NB4 (cell line): Measurements from ENCODE around the gene SELENOH.

ENCODE experiments used
- DNase-seq: peaks from one replicate; pipeline ENCODE4 v3.0.0; 2010; ENCODE audit warnings: low read depth
- H3K4me3 ChIP-seq: one replicate; pipeline ENCODE4 v1.5.1; 2011; ENCODE audit warnings: mild to moderate bottlenecking, low read depth, low read length, moderate library complexity
- MYC ChIP-seq: IDR thresholded peaks from 2 replicates; pipeline ENCODE4 v1.6.1; 2011; ENCODE audit warnings: low read depth, low read length
- POLR2A ChIP-seq: IDR thresholded peaks from 2 replicates; pipeline ENCODE4 v1.6.1; 2011; ENCODE audit warnings: mild to moderate bottlenecking; ENCODE audit not compliant: insufficient read length; ENCODE audit errors: extremely low read depth
- TF ChIP-seq, protein P1 (sequence below): IDR thresholded peaks from 2 replicates; pipeline ENCODE4 v1.6.1; 2011; ENCODE audit warnings: low read depth, low read length
- TF ChIP-seq, protein P2 (sequence below): IDR thresholded peaks from one replicate; pipeline ENCODE4 v1.5.1; 2012; ENCODE audit warnings: low read depth, low read length

Gene SELENOH

DNA sequence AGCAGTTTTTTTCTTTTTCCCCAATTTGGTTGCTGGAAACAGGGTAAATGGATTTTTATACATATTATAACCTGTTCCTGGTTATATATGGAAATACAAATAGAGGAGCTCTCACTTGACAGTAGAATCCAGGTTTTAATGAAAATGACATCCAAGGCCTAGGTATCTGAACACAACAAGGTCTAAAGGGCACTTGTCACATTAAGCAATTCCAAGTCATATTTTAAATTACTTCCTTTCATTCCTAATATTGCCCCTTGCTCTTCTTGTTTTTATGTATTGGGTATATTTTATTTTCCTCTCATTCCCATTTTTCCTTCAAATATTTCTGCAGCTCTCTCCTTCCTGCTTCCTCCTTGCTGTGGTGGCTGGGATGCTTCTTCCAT, 47.4 kb downstream of the SELENOH start:
- no peak overlapping the region for H3K4me3 ChIP-seq
- no peak for DNase-seq
- TF ChIP-seq, protein P1, sequence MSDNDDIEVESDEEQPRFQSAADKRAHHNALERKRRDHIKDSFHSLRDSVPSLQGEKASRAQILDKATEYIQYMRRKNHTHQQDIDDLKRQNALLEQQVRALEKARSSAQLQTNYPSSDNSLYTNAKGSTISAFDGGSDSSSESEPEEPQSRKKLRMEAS = no peak
- TF ChIP-seq, protein P2, sequence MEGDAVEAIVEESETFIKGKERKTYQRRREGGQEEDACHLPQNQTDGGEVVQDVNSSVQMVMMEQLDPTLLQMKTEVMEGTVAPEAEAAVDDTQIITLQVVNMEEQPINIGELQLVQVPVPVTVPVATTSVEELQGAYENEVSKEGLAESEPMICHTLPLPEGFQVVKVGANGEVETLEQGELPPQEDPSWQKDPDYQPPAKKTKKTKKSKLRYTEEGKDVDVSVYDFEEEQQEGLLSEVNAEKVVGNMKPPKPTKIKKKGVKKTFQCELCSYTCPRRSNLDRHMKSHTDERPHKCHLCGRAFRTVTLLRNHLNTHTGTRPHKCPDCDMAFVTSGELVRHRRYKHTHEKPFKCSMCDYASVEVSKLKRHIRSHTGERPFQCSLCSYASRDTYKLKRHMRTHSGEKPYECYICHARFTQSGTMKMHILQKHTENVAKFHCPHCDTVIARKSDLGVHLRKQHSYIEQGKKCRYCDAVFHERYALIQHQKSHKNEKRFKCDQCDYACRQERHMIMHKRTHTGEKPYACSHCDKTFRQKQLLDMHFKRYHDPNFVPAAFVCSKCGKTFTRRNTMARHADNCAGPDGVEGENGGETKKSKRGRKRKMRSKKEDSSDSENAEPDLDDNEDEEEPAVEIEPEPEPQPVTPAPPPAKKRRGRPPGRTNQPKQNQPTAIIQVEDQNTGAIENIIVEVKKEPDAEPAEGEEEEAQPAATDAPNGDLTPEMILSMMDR = no peak
- no peak for TF ChIP-seq POLR2A

DNA sequence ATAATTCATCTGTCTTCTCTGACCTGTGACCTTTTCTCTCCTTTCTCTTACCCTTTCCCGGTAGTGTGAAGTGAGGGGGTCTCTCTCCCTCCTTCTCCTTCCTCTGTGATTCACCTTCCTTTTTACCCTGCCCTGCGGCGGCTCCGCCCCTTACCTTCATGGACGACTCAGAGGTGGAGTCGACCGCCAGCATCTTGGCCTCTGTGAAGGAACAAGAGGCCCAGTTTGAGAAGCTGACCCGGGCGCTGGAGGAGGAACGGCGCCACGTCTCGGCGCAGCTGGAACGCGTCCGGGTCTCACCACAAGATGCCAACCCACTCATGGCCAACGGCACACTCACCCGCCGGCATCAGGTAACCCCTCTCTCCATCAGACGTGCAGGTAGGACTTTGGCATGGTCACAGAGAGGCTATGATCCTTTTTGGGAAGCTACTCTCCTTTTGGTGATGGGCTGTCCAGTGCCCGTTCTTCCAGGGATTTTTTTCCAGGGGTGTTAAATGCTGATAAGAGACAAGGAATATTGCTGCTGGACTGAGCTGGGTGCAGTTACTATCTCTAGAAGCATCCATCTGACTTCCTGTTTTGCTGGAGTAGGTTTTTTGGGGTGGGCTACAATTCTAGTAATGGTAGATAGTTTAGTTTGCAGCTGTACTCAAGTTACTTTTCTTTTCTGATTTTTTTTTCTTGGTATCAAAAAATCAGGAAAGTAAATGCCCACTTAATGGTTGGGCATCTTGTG, 50.2 kb downstream of the SELENOH start:
- peak; percentile 15 for DNase-seq
- no peak overlapping the region for H3K4me3 ChIP-seq
- TF ChIP-seq, protein P1 = no peak
- TF ChIP-seq MYC (no peak), POLR2A (no peak)
- TF ChIP-seq, protein P2 = no peak

DNA sequence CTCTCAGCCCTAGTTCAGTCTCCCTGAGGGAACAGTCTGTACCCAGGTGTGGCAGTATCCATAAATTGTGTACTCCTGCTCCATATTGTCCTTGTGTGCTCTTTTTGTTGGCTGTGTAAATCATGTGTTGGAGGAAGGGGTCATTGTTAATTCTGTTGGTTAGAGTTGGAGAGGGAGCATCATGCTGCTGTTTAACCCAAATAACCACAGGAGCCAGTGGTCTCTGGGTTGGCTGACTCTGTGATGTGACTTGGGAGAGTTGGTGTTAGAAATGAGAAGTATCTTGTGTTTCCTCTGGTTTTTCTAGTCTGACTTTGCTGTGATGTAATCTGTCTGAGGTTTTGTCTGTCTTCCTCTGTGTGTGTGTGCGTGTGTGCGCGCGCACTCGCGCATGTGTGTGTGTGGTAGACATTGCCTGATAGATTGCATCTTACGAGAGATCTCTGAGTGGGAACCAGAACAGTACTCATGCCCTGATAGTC, 50.8 kb downstream of the SELENOH start:
- peak; percentile 98 for DNase-seq
- peak; percentile 59 for TF ChIP-seq POLR2A
- TF ChIP-seq, protein P2 = no peak
- TF ChIP-seq, protein P1 = peak; percentile 88
- peak; percentile 94 for TF ChIP-seq MYC
- H3K4me3 ChIP-seq = peak overlapping the region; percentile 49

DNA sequence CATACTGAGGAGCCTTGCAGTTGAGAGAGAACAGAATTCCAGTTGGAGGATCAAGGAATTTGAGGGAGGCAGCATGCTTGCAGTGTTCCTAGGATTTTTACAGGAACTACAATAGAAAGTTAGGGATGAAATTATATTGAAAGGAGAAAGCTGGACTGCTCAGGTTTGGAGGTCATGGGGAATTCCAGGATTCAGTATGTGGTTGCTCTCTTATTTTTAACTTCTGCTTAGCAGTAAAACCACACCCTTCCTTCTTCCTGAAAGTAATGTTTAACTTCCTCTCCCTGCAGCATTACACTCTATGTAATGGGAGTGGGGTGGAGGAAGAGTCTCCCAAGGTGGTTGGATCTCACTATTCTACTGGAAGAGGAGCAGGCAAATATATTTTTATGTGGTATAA, 51.6 kb downstream of the SELENOH start:
- peak; percentile 66 for DNase-seq
- TF ChIP-seq, protein P2 = no peak
- TF ChIP-seq POLR2A (no peak), MYC (no peak)
- TF ChIP-seq, protein P1 = no peak
- peak overlapping the region; percentile 49 for H3K4me3 ChIP-seq
